Stimulated activated CD4-positive, alpha-beta T cell treated with anti-CD3 and anti-CD28 coated beads, TNF-alpha, amount 100 ng/mL, for 1 hour (primary cell): Measurements from ENCODE around the gene HIGD1A.

Source experiments
- DNase-seq, 3 donors: peaks; one replicate each; pipeline ENCODE4 v3.0.0-alpha.2; 2020; ENCODE audit warnings: low read depth in 3 of 3, low spot score in 1 of 3

Gene HIGD1A

GRCh38 chr3:42739401-42740158 lies 64.7 kb downstream of the HIGD1A start:
- DNase-seq, result no peak

- no peak for DNase-seq
Observed at GRCh38 chr3:42736531-42736930, 67.8 kb downstream of the HIGD1A start.

- no peak for DNase-seq
Observed at GRCh38 chr3:42736081-42736480, 68.2 kb downstream of the HIGD1A start.

GRCh38 chr3:42735615-42736014 lies 68.7 kb downstream of the HIGD1A start:
- no peak for DNase-seq

GRCh38 chr3:42735019-42735418 lies 69.3 kb downstream of the HIGD1A start:
- no peak for DNase-seq

GRCh38 chr3:42734263-42734860 lies 69.9 kb downstream of the HIGD1A start:
- no peak for DNase-seq

GRCh38 chr3:42733501-42734262 lies 70.6 kb downstream of the HIGD1A start:
- DNase-seq, result no peak
